ENCODE measurements around the gene STAM.
"Not testable (repeated sequence)": the region's sequence is repeated elsewhere in the genome, so short reads cannot be mapped to it uniquely, and the experiment has no call there.

The STAM gene

DNA sequence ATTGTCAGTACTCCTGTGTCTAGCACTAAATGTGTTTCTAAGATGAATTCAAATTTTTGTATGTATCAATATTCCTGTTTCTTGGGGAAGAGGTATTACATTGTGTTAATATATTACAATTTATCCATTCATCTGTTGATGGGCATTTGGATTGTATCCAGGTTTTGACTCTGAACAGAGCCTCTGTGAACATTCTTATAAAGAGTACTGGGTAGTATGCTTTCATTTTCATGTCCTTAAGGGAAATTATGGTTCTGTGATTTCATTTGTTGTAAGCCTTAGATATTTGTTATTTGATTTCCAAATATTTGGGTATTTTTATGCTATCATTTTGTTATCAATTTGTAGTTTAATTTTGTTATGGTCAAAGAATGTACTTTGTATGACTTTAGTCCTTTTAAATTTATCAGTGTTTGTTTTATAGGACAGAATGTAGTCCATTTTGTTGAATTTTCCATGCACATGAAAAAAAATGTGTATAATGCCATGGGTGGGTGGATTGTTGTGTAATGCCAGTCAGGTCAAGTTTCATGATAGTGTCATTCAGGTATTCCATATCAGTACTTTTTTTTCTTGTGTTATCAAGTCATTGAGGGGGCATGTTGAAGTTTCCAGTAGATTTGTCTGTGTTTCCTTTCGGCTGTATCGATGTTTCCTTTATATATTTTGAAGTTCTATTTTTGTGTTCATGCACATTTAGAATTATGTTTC lies 38.4 kb downstream of the STAM start:
- DNase-seq = no peak

GRCh38 chr10:17683541-17683940 lies 39.6 kb downstream of the STAM start:
- DNase-seq = no peak

- no peak for DNase-seq
Observed at GRCh38 chr10:17684537-17684936, 40.6 kb downstream of the STAM start.

GRCh38 chr10:17685233-17685840 lies 41.4 kb downstream of the STAM start:
- no peak for DNase-seq

- DNase-seq = no peak
Observed at GRCh38 chr10:17687117-17687831, 43.3 kb downstream of the STAM start.

GRCh38 chr10:17689137-17689536 lies 45.2 kb downstream of the STAM start:
- no peak for DNase-seq

GRCh38 chr10:17693009-17693408 lies 49.1 kb downstream of the STAM start:
- no peak for DNase-seq

DNA sequence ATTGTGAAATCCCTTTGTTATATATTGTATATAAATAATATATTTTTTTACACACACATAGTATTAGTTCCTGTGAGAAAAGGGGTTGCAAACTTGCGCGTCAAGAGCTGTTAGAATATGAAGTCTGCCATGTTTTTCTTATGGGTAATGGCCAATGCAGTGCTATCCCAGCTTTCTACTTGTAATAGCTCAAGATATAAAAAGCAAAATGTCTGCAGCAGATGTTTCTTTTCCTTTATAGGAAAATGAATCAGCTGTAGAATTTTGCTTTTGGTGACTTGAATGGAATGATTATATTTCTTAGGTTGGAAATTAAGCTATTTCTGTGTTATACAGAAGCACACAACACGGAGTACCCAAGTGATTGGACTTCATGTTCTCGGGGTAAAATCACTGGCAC lies 54.7 kb downstream of the STAM start:
- DNase-seq = no peak

DNA sequence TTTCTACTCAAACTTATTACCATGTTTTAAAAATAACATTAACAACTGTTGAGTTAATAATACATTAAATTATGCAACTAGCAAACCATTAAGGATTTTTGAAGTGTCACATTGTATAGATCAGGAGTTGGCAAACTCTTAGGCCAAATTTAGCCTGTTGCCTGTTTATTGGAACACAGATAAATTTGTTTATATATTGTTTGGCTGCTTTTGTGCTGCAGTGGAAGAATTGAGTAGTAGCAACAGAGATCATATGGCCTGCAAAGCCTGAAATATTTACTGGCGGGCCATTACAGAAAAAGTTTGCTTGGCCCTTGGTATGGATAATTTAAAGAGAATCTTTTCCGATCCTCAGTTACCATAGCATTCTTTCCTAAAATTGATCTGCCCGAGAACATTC lies 57.4 kb downstream of the STAM start:
- no peak for DNase-seq

DNA sequence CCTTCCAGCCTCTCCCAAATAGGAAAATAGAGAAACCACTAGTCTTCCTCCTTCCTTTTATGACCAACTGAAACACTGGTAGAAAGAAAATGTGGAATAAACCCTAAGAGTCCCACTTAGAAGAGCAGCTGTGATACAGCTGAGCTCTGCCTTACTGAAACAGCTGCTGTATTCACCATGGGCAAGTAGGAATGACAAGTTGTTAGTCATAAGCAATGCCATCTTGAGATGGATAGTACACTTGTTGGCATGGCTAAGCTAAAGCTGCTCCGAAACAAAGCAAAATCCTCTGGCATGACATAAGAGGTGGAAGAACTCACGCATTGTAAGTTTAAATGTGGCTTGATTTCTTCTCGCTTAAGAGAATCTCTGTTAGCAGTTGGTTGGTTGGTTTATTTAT lies 59.8 kb downstream of the STAM start:
- no peak for DNase-seq

GRCh38 chr10:17708821-17709220 lies 64.9 kb downstream of the STAM start:
- DNase-seq = no peak

DNA sequence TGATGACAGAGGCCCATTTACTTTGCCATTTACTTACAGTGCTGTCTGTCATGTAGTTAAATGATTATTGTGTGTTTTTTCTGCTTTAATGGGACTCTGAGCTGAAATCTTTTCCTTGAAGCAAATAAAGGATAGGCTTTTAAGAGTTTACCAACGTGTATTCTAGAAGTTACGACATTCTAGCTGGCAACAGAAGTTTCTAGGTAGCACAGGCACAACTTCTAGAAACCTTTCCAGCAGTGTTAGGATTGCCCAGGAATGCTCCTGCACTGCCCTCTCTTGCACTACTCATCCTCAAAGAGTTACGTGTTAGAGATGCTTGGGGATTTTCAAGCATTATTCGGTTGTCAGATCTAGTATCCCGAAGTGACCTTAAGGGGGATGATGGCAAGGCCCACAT lies 65.5 kb downstream of the STAM start:
- no peak for DNase-seq

GRCh38 chr10:17710181-17710580 lies 66.2 kb downstream of the STAM start:
- no peak for DNase-seq

DNA sequence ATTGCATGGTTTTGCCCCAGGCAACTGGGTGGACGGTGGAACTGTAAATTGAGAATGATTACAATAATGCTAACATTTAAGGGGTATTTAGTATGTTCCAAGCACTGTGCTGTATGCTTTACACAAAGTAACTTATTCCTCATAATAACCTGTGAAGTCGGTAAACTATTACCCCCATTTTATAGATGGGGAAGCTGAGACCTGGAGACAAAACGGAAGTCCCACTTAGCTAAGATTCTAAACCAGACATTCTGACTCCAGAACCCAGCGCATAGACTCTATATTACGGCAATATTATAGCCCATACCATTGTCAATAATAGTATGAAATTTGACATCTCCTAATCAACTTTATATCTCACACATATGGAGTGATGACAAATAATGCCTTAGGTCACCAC lies 68.1 kb downstream of the STAM start:
- no peak for DNase-seq

GRCh38 chr10:17712717-17713471 lies 68.9 kb downstream of the STAM start:
- DNase-seq = no peak

DNA sequence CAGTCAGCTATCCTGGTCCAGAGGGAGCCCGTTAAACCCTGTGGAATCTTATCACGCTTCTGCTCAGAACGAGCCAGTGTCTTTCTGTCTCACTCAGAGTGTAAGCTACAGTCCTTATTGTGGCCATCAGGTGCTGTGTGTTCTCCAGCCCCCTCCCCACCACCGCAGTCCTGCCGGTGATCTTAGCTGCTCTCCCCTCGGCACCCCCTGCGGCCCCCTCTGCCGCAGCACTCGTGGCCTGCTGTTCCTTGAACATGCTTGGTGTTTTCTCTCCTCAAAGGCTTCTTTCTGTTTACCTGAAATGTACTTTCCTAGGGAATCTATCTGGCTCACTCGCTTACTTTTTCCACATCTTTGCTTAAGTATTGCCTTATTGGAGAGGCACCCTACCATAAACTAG lies 69.8 kb downstream of the STAM start:
- DNase-seq = no peak

- DNase-seq = no peak
Observed at GRCh38 chr10:17716161-17716560, 72.2 kb downstream of the STAM start.

- DNase-seq = not testable (repeated sequence)
Observed at GRCh38 chr10:17722317-17723014, 78.5 kb downstream of the STAM start.

- DNase-seq = no peak
Observed at GRCh38 chr10:17725703-17726102, 81.8 kb downstream of the STAM start.

- no peak for DNase-seq
Observed at GRCh38 chr10:17729630-17730029, 85.7 kb downstream of the STAM start.

DNA sequence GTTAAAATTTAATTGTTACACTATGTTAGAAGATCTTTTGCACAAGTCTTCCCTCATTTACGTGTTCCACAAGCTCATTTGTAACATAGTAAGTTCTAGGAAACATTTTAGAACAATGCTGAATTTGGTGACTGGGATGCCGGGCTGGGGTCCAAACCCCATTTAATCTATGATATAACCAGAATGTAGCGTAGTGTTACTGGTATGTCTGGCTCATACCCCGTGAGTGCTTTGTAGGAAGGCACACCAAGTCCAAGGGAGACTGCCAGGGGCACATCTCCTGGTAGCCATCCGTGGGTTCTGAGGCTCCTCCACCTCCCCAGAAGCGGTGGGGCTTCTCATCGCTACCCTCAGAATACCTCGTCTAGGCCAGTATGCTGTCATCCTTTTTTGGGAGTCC lies 86.7 kb downstream of the STAM start:
- no peak for DNase-seq

DNA sequence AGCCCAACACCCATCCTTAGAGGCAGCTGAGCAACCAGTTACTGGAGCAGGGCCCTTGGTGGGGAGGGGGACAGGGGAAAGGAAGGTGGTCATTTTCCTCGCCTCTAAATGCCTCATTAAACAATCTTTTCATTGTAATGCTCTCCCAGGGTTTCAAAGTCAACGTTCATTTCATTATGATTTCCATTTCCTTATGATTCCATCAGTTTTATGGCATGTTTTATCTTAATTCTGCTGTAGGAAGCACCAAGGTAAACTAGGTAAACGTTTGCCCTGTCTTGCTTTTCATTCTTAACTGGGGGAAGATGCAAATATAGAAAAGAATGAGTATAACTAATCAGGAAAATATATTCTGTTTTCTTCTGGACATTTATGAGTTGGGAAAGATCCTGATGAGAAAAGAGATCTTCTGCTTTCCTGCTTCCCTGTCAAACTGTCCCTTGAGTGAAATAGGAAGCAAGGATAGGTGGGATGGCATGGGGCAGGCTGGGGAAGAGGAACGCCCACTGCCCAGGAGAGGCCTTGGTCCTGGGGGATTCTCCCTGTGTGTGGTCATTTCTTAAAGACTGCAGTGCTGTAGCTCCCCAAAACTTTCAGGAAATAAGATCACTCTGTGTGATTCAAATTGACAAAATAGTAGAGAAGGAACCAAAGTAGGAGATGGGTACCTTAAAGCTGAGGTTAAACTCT lies 87.5 kb downstream of the STAM start:
- DNase-seq = no peak

Measured in GOT3 (cell line).